ENCODE results near the gene MRM1.

MRM1 gene

GRCh38 chr17:36632916-36633771, 31.8 kb downstream of the MRM1 start:
- no peak for DNase-seq (ENCODE audit: low spot score)

- no peak for DNase-seq (ENCODE audit: low spot score)
Measured at GRCh38 chr17:36640346-36640745, 39.0 kb downstream of the MRM1 start.

GRCh38 chr17:36640836-36641235, 39.5 kb downstream of the MRM1 start:
- no peak for DNase-seq (ENCODE audit: low spot score)

DNA sequence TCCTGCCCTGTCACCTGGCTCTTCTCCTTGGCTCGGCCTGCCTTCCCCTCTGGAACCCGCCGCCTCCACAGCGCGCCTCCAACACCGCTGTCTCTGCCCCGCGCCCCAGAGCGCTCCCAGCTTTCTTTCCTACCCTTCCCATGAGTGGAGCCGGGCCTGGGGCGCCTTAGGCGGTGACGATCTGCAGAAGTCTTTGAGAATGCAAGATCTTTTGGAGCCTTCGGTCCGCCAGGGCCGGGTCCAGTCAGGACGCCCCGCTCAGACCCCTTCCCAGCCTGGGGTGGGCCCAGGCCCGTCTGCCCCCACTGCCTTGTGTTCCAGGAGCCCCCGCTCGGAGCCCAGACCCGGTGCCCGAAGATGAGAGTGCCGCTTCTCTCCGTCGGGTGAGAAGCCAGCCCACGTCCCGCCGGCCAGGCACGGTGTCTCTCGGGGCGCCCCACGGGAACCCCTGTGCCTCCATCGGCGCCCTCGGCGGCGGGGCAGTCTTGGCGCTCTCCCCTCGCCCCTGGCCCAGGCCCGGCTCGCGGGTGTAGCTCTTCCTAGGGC, 40.0 kb downstream of the MRM1 start:
- DNase-seq (ENCODE audit: low spot score) = no peak

DNA sequence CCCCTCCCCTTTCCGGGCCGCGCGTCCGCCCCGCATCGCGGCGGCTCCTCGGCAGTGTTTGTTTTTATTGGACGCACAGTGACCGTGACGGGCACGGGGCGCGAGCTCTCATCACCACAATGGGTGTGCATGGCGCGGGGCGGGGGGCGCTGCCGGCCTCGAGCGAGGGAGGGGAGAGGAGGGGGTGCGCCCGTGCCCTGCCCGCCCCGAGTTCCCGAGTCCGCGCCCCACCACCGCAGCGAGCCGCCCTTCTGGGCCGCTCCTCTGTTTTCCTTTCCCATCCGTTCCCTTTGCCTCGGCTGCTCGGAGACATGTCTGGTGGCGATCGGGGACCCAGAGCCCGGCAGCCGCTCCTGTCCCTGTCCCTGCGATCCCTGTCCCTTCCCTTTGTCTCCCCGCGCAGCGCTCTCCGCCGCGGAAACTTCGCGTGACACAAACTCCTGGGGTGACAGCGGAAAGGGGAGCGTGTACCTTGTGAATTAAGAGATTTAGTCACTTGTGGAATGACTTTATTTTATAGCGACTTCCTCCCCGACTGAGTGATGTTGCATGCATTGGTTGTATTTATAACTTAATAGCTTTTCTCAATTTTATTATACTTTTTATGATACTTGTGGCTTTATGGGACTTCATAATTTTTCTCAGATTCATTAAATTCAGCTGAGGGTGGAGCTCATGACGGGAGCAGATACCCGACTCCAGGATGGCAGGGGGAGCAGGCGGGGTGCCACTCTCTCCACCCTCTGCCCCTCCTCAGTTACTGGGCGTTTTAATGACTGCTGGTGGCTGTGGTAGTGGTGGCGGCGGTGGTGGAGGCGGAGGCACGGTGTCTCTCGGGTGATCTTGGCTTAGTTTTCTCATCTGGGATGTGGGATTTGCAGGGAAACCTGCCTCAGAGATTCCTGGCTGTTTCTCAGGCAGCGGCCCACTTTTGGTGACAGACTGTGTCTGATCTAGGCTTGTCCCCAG, 40.8 kb downstream of the MRM1 start:
- peak; percentile 28 for DNase-seq (ENCODE audit: low spot score)

- DNase-seq (ENCODE audit: low spot score) = no peak
Measured at GRCh38 chr17:36643086-36643685, 41.8 kb downstream of the MRM1 start.

- DNase-seq (ENCODE audit: low spot score) = no peak
Measured at GRCh38 chr17:36645422-36645821, 44.0 kb downstream of the MRM1 start.

- DNase-seq (ENCODE audit: low spot score) = no peak
Measured at GRCh38 chr17:36647636-36648035, 46.3 kb downstream of the MRM1 start.

DNA sequence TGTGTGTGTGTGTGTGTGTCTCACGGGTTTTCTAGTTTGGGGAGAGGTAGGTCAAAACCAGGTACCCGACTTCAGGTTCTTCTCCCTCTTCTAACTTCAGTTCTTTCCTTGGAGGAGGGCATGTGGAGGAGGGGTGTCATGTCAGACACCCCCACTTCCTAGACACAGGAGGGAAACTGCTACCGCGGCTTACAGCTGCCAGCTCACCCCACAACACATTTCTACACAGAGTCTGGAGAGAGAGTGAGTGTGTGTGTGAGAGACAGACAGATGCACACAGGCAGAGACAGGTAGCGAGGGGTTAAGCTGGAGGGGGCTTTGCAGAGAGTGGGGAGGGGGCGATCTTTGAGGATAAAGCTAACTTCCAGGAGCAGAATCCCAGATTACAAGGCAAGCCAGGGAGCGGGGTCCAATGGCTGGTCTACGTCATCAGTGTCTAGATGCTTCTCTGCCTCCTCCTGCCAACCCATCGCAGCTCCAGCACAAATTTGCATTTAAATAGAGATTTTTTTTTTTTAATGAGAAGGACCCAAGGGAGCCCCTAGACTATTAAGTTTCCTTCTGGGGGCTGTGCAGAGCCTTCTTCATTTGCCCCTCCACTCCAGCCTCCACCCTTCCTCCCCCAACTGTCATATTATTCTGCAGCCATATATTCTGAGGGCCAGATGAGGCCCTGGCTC, 48.9 kb downstream of the MRM1 start:
- no peak for DNase-seq (ENCODE audit: low spot score)

GRCh38 chr17:36653374-36653773, 52.0 kb downstream of the MRM1 start:
- no peak for DNase-seq (ENCODE audit: low spot score)

- DNase-seq (ENCODE audit: low spot score) = no peak
Measured at GRCh38 chr17:36653856-36654255, 52.5 kb downstream of the MRM1 start.

- DNase-seq (ENCODE audit: low spot score) = no peak
Measured at GRCh38 chr17:36655726-36656125, 54.3 kb downstream of the MRM1 start.

GRCh38 chr17:36657390-36657762, 56.0 kb downstream of the MRM1 start:
- DNase-seq (ENCODE audit: low spot score) = no peak

DNA sequence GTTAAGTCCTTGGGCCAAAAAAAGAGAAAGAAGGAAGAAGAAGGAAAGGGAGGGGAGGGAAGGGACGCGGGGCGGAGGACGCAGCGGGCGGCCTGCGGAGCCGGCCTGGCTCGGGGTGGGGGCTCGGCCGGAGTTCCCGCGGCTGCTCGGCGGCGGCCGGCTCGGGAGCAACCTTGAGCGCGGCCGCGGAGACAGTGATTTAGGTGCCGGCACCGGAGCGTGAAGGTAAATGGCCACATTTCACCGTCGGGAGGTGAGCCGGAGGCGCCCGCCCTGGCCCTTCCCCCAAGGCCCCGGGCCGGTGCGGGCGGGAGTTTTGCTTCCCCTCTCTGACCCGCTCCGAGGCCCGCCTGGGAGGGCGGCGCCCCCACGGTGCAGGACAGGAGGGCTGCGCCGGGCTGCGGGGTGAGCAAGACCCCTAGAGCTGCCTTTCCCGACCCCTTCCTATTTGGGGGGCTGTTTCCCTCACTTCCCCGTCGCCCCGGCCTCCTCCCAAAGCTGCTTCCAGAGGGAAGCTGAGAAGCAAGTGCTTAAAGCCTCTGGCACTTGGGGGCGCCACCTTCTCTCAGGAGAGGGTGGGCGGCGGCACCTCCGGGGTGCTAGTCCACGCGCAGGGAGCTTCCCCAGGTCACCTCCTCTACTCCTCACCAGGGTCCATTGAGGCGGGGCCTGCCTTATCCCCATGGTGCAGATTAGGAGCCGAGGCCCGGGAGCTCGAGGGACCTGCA, 56.5 kb downstream of the MRM1 start:
- no peak for DNase-seq (ENCODE audit: low spot score)

Data from AG08395 (cell line).